Lung microvascular endothelial cell (primary cell): ENCODE results near the gene AHCY. TPM values are rescaled to one million over a fixed set of nuclear protein-coding genes. Genes with fewer than 3 reads are reported as not detected.
"Not testable (repeated sequence)": the region's sequence is repeated elsewhere in the genome, so short reads cannot be mapped to it uniquely, and the experiment has no call there.

ENCODE experiments used
- DNase-seq, 2 donors: peaks; one replicate each; pipeline versions ENCODE4 v3.0.0 to v3.0.0-alpha.2; 2010; ENCODE audit warnings: low read depth in 2 of 2
- total RNA-seq: library from RNA; depleted of rRNA; stranded (reverse); fragments of >200 nt; gene quantifications from 2 replicates; pipeline ENCODE4 v1.2.1, GENCODE V29; 2014

The AHCY gene
- total RNA-seq, 1 donor from 2014 or later, result 56.2 TPM

- DNase-seq, result not testable (repeated sequence)
These were observed 4.8 kb downstream of the AHCY start for GRCh38 chr20:34298294-34298784.

GRCh38 chr20:34296468-34296867, 6.7 kb downstream of the AHCY start:
- no peak for DNase-seq

- no peak for DNase-seq
These were observed 7.9 kb downstream of the AHCY start for GRCh38 chr20:34295284-34295683.

GRCh38 chr20:34294563-34294962, 8.6 kb downstream of the AHCY start:
- no peak for DNase-seq

- peak in 1 of 2 donors; percentile 34 for DNase-seq
These were observed 9.6 kb downstream of the AHCY start for GRCh38 chr20:34293589-34293988.

- no peak for DNase-seq
These were observed 10.0 kb downstream of the AHCY start for GRCh38 chr20:34293119-34293518.

GRCh38 chr20:34292496-34292895, 10.7 kb downstream of the AHCY start:
- no peak for DNase-seq

GRCh38 chr20:34290471-34290870, 12.7 kb downstream of the AHCY start:
- DNase-seq, result no peak

GRCh38 chr20:34287500-34287899, 15.7 kb downstream of the AHCY start:
- DNase-seq, result not testable (repeated sequence)

GRCh38 chr20:34285450-34285849, 17.7 kb downstream of the AHCY start:
- DNase-seq, result no peak

- no peak for DNase-seq
These were observed 19.3 kb downstream of the AHCY start for GRCh38 chr20:34283844-34284243.

GRCh38 chr20:34282041-34282440, 21.1 kb downstream of the AHCY start:
- DNase-seq, result no peak

- no peak for DNase-seq
These were observed 22.0 kb downstream of the AHCY start for GRCh38 chr20:34281177-34281576.

- no peak for DNase-seq
These were observed 28.5 kb downstream of the AHCY start for GRCh38 chr20:34274694-34275093.

- no peak for DNase-seq
These were observed 31.2 kb downstream of the AHCY start for GRCh38 chr20:34271956-34272355.

- DNase-seq, result no peak
These were observed 33.0 kb downstream of the AHCY start for GRCh38 chr20:34269996-34270627.

GRCh38 chr20:34268851-34269636, 34.1 kb downstream of the AHCY start:
- DNase-seq, result peak; percentile 38 to 45

- DNase-seq, result no peak
These were observed 35.0 kb downstream of the AHCY start for GRCh38 chr20:34268145-34268544.

GRCh38 chr20:34264141-34264540, 39.0 kb downstream of the AHCY start:
- DNase-seq, result no peak

- not testable (repeated sequence) for DNase-seq
These were observed 39.7 kb downstream of the AHCY start for GRCh38 chr20:34263468-34263867.

- DNase-seq, result peak in 1 of 2 donors; percentile 42
These were observed 40.5 kb downstream of the AHCY start for GRCh38 chr20:34262488-34263288.
